A549 treated with Mapracorat at 1 μM for 4 hours (cell line): ENCODE results near the gene ZNF530. TPM values are rescaled to one million over a fixed set of nuclear protein-coding genes. Genes with fewer than 3 reads are reported as not detected.

Source experiments
- total RNA-seq: library from RNA; stranded (reverse); fragments of 200-300 nt; extraction: Qiagen RNA extraction; gene quantifications from 5 replicates; pipeline ENCODE4 v1.2.3, GENCODE V29; 2022

ZNF530 gene
- total RNA-seq, result 4.7 to 5.7 TPM (median 5.1 TPM) in 5 replicates

DNA sequence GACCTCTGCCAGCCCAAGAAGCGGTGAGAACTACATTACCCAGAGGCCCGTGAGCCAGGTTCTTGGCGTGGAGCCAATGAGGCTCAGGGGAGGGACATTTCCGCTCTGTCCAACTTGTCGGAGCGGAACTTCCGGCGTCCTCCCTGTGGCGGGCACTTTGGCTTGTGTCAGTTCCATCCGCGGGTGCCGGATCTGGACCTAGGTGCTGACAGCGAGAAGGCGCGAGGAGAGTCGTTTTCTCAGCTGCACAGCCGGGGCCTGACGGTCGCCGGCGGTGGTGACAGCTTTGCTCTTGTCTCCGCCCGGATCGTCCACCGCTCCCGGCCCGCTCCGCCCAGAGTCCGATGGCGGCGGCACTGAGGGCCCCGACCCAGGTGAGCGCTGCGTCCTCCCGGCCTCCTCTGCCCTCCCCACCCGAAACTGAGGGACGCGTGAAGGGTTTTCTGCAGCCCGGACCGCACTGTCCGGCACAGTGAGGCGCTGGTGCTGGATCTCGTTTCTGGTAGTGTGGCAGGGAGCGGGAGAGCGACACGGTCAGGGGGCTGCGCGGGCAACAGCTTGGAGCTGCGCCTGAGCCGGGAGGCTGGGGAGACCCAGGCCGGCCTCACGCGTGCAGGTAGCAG, at the start of gene ZNF530:
Gene ZNF530, plus strand, starts transcription at position 125 of the 623 bp plus-strand sequence. CDS start 4,461 bp downstream, outside the sequence.

DNA sequence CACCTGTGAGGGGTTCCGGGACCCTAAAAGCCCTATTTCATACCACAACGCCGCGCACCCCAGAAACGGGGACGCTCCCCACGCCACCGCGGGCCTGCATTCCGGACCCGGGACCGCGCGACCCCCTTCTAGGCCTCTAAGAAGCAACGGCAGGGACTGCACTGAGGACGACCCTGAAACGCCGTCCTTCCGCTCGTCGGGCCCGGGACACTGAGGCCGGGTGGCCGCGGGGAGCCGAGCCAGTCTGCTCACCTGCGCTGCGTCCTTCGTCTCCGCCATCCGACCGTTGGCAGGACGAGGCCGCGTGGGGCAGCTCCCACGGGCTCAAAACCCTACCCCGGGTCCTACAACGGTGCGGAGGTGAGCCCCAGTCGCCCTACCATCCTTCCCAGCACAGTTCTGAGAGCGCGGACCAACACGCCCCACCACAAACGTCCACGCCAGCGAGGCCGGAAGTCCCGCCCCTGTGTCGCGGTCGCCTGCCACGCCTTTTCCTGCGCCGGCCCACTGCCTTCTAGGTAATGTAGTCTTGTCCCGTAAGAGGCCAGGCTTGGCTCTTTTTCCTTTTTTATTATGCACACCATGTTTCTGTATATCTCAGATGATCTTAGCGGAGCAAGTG, 40.2 kb upstream of the ZNF530 start, which contains the start of gene ZNF550:
Gene ZNF550, minus strand, starts transcription at position 460 of the 622 bp plus-strand sequence. Its CDS starts 181 bp downstream, at position 279.

DNA sequence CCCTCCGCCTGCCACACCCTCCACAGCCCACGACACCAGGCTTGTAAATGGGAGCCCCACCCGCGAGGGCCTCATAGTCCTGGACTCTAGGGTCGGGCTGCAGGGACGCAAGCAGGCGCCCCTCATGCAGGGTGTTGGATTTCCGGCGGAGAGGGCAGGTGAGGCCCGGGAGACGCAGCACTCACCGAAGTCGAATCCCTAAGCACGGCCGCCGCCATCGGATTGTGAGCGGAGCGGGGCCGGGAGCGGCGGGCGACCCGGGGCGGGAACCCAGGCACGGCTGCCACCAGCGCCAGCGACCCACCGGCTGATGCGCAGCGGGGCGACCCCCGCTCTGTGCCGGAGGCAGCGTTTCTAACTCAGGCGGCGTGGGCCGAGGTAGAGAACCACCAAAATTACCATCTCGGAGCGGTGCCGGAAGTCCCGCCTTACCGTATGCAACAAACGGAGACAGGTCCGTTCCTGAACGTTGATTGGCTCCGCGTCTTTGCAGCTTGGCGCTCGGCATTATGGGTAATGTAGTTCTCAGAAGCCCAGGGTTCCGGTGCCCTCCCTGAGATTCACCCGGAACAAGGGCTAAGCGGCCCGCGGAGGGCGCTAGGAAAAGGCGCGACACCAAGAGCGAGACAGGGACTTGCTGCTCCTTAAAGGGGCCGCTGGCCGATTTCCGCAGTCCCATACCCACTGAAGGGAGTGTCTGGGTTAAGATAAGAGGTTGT, 21.0 kb upstream of the ZNF530 start, which contains the start of gene ZNF416:
Gene ZNF416, minus strand, starts transcription at position 425 of the 719 bp plus-strand sequence. Its CDS starts 207 bp downstream, at position 218.

DNA sequence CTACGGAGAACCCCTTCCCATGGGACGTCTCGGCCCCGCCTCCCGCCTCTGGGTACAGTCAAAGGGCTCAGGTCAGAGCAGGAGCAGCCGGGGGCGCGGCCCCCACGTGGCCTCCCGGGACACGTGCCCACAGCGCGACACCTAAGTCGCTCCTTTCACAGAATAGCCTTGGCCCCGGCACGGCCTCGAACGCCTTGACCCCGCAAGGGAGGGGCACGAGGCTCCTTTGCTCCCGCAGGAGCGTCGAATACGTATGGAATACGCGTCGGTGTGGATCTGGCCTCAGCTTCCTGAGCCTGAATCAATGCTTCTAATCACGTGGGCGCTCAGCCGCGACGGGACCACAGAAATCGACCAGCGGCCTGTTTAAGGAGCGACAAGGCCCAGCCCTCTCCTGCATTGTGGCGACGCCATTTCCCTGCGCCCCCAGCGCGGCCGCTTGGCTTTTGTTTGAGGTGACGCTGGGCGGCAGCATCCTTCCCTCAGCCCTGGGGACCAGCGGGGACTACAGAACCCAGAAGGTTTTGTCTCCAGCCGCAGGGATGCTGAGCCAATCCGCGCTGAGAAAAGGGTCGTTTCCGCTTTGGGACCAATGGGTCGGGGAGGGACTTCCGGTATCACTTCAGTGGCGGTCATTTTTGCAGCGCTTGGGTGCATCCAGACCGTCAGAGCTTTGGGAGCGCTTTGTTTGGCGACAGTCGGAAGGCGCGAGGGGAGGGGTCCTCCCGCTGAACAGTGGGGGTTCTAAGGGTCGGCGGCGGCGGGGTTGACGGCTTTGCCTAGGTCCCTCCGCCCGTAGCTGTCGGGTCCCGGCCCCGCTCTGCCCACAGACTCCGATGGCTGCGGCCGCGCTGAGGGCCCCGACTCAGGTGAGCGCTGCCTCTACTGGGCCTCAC, 15.9 kb upstream of the ZNF530 start, which contains the start of gene ZIK1:
Gene ZIK1, plus strand, starts transcription at position 625 of the 896 bp plus-strand sequence. Its CDS starts 212 bp downstream, at position 837.

DNA sequence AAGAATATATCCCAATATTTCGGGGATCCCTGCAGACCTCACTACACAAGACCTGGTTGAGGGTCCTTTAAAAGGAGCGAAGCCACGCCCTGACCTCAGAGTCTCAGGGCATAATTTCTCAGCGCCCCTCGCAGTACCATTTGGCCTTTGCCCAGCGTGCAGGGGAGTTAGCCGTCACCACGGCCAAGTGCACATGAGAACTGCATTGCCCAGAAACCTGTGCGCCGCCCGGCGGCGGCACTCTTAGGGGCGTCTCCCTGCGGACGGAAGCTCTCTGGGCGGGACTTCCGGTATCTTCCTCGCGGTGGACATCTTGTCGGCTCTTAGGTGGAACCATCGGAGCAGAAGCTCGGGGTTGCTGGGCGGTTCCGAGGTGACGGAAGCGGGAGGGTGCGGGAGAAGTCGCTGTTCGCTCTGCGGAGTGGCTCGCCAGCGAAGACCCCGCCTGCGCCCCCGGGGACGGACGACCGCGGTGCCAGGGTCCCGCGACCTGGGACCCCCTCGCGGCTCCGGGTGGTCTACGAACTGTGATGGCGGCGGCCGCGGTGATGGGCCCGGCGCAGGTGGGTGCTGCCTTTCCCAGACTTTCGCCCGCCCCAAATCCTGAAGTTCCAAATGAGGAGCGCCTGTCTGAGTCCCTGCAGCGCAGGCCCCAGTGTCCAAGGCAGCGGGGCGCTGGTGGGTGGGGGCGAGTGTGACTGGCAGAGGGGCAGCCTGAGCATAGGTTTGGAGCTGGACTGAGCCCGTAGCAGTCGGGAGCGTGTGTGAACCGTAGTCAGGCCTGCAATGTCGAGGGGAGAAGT, 14.5 kb downstream of the ZNF530 start, which contains the start of gene ZNF134:
Gene ZNF134, plus strand, starts transcription at position 302 of the 803 bp plus-strand sequence. CDS start 5,227 bp downstream, outside the sequence.

DNA sequence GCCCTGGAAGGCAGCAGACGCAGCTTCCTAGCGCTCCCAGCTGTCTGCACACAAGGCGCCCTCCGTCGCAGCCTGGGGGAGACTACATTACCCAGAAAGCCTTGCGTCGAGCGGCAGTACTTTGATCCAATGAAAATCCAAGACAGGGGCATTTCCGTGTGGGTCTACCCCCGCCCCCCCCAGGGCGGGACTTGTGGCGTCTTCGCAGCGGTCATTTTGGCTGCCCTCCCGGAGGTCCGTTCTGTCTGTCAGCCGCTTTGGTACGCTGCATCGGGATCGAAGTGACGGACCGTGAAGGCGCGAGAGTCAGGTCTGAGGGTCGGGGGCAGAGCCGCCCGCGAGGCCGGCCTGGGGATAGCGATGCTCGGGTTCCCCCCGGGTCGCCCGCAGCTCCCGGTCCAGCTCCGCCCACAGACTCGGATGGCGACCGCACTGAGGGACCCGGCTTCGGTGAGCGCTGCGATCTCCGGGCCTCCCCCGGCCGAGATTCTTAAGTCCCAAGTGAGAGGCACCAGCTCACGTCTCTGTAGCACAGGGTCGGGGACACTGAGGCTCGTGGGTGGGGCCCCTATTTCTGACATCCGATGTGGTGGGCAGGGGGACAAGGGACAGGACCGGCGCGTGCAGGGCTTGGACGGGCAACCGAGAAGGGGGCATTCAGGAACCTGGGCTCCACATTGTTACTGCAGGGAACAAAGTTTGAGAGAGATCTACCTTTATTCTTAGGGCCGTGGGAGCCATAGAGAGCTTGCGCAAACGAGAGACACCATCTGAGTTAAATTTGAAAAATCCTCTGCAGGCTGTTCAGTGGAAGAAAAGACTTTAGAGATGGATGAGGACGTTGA, 33.5 kb downstream of the ZNF530 start, which contains the start of gene ZNF211:
Gene ZNF211, plus strand, starts transcription at position 182 of the 845 bp plus-strand sequence. Its CDS starts 179 bp downstream, at position 361.

Other genes with a start within 250 kb of the ZNF530 start
- gene ZNF304, start 248.6 kb upstream of the ZNF530 start, total RNA-seq, result 2.1 to 2.7 TPM (median 2.4 TPM) in 5 replicates
- 13.7 to 16.4 TPM (median 16.3 TPM) in 5 replicates for gene TRAPPC2B, start 236.3 kb upstream of the ZNF530 start, total RNA-seq
- gene ZNF547, start 236.3 kb upstream of the ZNF530 start, total RNA-seq, result 0.85 to 1.5 TPM (median 1.4 TPM) in 5 replicates
- gene ZNF548, start 210.0 kb upstream of the ZNF530 start, total RNA-seq, result 3.3 to 5.0 TPM (median 3.7 TPM) in 5 replicates
- gene ZNF17, start 188.7 kb upstream of the ZNF530 start, total RNA-seq, result 3.8 to 7.0 TPM (median 4.9 TPM) in 5 replicates
- 14.1 to 16.4 TPM (median 15.0 TPM) in 5 replicates for gene ZNF749, start 164.6 kb upstream of the ZNF530 start, total RNA-seq
- gene VN1R1, start 142.7 kb upstream of the ZNF530 start, total RNA-seq, result 0.06 to 0.11 TPM in 2 of 5 replicates, not detected in the others
- gene ZNF772, start 122.3 kb upstream of the ZNF530 start, total RNA-seq, result 0.73 to 1.4 TPM (median 1.2 TPM) in 5 replicates
- 4.9 to 7.9 TPM (median 6.7 TPM) in 5 replicates for gene ZNF419, start 112.1 kb upstream of the ZNF530 start, total RNA-seq
- 4.1 to 6.7 TPM (median 4.4 TPM) in 5 replicates for gene ZNF773, start 99.9 kb upstream of the ZNF530 start, total RNA-seq
- gene ZNF549, start 72.5 kb upstream of the ZNF530 start, total RNA-seq, result 1.4 to 1.9 TPM (median 1.7 TPM) in 5 replicates
- 2.5 to 5.4 TPM (median 3.8 TPM) in 5 replicates for gene ZNF550, start 40.0 kb upstream of the ZNF530 start, total RNA-seq
- gene ZNF416, start 21.0 kb upstream of the ZNF530 start, total RNA-seq, result 3.4 to 5.0 TPM (median 4.2 TPM) in 5 replicates
- not detected in 5 replicates for gene ZIK1, start 15.7 kb upstream of the ZNF530 start, total RNA-seq
- gene ZNF134, start 14.4 kb downstream of the ZNF530 start, total RNA-seq, result 8.3 to 9.8 TPM (median 8.7 TPM) in 5 replicates
- gene ZNF211, start 33.3 kb downstream of the ZNF530 start, total RNA-seq, result 5.3 to 6.7 TPM (median 5.8 TPM) in 5 replicates
- not detected in 5 replicates for gene ZSCAN4, start 69.0 kb downstream of the ZNF530 start, total RNA-seq
- gene ZNF551, start 82.1 kb downstream of the ZNF530 start, total RNA-seq, result 4.4 to 6.7 TPM (median 5.3 TPM) in 5 replicates
- not detected in 5 replicates for gene ZNF154, start 109.3 kb downstream of the ZNF530 start, total RNA-seq
- 0.83 to 1.2 TPM (median 1.1 TPM) in 5 replicates for gene ZNF671, start 127.7 kb downstream of the ZNF530 start, total RNA-seq
- 4.0 to 6.8 TPM (median 5.0 TPM) in 5 replicates for gene ZNF776, start 146.9 kb downstream of the ZNF530 start, total RNA-seq
- gene ZNF586, start 169.8 kb downstream of the ZNF530 start, total RNA-seq, result 5.4 to 7.2 TPM (median 6.4 TPM) in 5 replicates
- 4.8 to 6.0 TPM (median 5.3 TPM) in 5 replicates for gene ZNF552, start 215.0 kb downstream of the ZNF530 start, total RNA-seq
- gene ZNF587B, start 230.4 kb downstream of the ZNF530 start, total RNA-seq, result 7.4 to 8.8 TPM (median 7.7 TPM) in 5 replicates
- gene ZNF587, start 250.0 kb downstream of the ZNF530 start, total RNA-seq, result 4.5 to 8.3 TPM (median 6.6 TPM) in 5 replicates